Astrocyte (in vitro differentiated cells and primary cell): ENCODE results near the gene WDR86. TPM values are rescaled to one million over a fixed set of nuclear protein-coding genes. Genes with fewer than 3 reads are reported as not detected.

ENCODE experiments used
- DNase-seq: peaks from one replicate; pipeline ENCODE4 v3.0.0-alpha.2; 2010; ENCODE audit warnings: low read depth
- FAIRE-seq: peaks from 2 replicates; lab custom pipeline; 2011; peaks lifted over from hg19 to GRCh38; lab: Jason Lieb, UNC
- H2AFZ ChIP-seq: 2 replicates; pipeline ENCODE4 v1.6.0; 2012; ENCODE audit warnings: low read depth, low read length, inconsistent platforms
- H3K27ac ChIP-seq: 2 replicates; pipeline ENCODE4 v1.5.1; 2011; ENCODE audit warnings: low read depth, low read length, inconsistent platforms
- H3K27me3 ChIP-seq: 2 replicates; pipeline ENCODE4 v1.6.0; 2011; ENCODE audit warnings: low read length, inconsistent platforms; ENCODE audit not compliant: insufficient read depth
- H3K36me3 ChIP-seq: 2 replicates; pipeline ENCODE4 v1.5.1; 2011; ENCODE audit warnings: low read length, inconsistent platforms; ENCODE audit not compliant: insufficient read depth
- H3K4me1 ChIP-seq: 2 replicates; pipeline ENCODE4 v1.5.1; 2011; ENCODE audit warnings: low read length, inconsistent platforms; ENCODE audit not compliant: insufficient read depth
- H3K4me2 ChIP-seq: 2 replicates; pipeline ENCODE4 v1.6.0; 2012; ENCODE audit warnings: low read length, inconsistent platforms
- H3K4me3 ChIP-seq: 2 replicates; pipeline ENCODE4 v1.5.1; 2011; ENCODE audit warnings: low read depth, mild to moderate bottlenecking, low read length, inconsistent platforms; ENCODE audit not compliant: insufficient read depth
- H3K79me2 ChIP-seq: 2 replicates; pipeline ENCODE4 v1.6.0; 2012; ENCODE audit warnings: mild to moderate bottlenecking, low read length, inconsistent platforms; ENCODE audit not compliant: insufficient read depth
- H3K9ac ChIP-seq: 2 replicates; pipeline ENCODE4 v1.6.0; 2012; ENCODE audit warnings: mild to moderate bottlenecking, low read length, inconsistent platforms
- H3K9me3 ChIP-seq: 2 replicates; pipeline ENCODE4 v1.5.1; 2012; ENCODE audit warnings: low read depth, mild to moderate bottlenecking, low read length, inconsistent platforms; ENCODE audit not compliant: insufficient read depth
- H4K20me1 ChIP-seq: 2 replicates; pipeline ENCODE4 v1.6.0; 2012; ENCODE audit warnings: low read length, inconsistent platforms; ENCODE audit not compliant: insufficient read depth
- H3K27ac Mint-ChIP-seq: one replicate; pipeline ENCODE4 v1.8.0; 2021; ENCODE audit warnings: mild to moderate bottlenecking, mixed read lengths; ENCODE audit not compliant: unreplicated experiment
- H3K27me3 Mint-ChIP-seq: one replicate; pipeline ENCODE4 v1.8.0; 2021; ENCODE audit warnings: low read depth, mixed read lengths; ENCODE audit not compliant: unreplicated experiment
- H3K36me3 Mint-ChIP-seq: one replicate; pipeline ENCODE4 v1.8.0; 2021; ENCODE audit warnings: low read depth, mixed read lengths; ENCODE audit not compliant: unreplicated experiment
- H3K4me1 Mint-ChIP-seq: one replicate; pipeline ENCODE4 v1.8.0; 2021; ENCODE audit warnings: low read depth, mixed read lengths; ENCODE audit not compliant: unreplicated experiment
- H3K4me3 Mint-ChIP-seq: one replicate; pipeline ENCODE4 v1.8.0; 2021; ENCODE audit warnings: mild to moderate bottlenecking, moderate library complexity, mixed read lengths; ENCODE audit not compliant: unreplicated experiment
- H3K9me3 Mint-ChIP-seq: one replicate; pipeline ENCODE4 v1.8.0; 2021; ENCODE audit warnings: mild to moderate bottlenecking, mixed read lengths; ENCODE audit not compliant: unreplicated experiment
- CTCF ChIP-seq: IDR thresholded peaks from 2 replicates; pipeline ENCODE4 v1.5.1; 2011; ENCODE audit warnings: low read depth, mild to moderate bottlenecking, inconsistent platforms, low read length, moderate library complexity; ENCODE audit not compliant: insufficient read depth
- EZH2 ChIP-seq: IDR thresholded peaks from 2 replicates; pipeline ENCODE4 v1.6.1; 2012; ENCODE audit warnings: mild to moderate bottlenecking, low read length, inconsistent platforms; ENCODE audit not compliant: insufficient read depth
- total RNA-seq: library from RNA; stranded (reverse); gene quantifications from 2 replicates; pipeline ENCODE4 v1.2.1, GENCODE V29; 2021

Gene WDR86
- total RNA-seq, 1 donor from 2014 or later = 3.6 TPM

DNA sequence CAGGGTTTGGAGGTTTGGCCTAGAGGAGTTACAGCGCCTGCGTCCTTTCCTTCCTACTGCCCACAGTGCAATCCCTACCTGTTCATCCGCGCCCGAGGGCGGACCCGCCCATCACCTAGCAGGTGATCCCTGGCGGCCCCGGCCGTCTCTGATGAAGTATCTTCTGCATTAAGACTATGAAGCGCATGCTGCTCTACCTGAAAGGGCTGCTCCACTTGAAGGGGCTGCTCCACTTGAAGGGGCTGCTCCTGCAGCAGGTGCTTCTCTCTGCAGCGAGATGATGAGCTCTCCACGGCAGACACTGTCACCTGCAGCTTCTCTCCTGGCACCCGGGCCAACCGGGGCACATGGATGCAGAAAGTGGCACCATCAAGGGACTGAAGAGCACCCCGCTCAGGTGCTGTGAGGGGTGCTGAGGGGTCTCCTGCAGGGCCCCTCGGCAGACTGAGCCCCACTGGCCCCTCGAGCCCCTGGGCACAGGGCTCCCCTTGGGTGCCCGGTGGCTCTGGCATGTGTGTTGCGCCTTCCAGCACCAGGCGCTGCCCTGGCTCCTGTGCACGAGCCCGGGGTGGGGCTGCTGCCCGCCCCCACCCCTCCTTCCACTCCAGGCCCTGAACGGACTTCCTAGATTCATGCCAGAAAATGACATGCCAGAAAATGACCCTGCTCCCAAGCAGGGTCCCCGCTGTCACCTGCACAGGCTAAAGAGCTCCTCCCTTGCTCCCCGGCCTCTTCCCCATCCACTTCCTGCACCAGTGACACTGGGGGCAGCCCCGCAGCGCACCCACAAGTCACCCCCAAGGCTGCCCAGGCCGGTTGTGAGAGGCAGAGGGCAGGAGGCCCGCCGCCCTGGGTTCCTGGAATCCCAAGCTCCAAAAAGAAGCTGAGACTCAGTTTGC, 29.4 kb downstream of the WDR86 start:
- peaks cover 3% of the 10 kb centered on the region for H3K9me3 Mint-ChIP-seq
- Histone ChIP-seq H2AFZ (no peak overlapping the region), H3K4me2 (no peak overlapping the region), H3K27ac (no peak overlapping the region), H3K36me3 (no peaks in the 10 kb centered on the region), H3K27me3 (peaks cover 34% of the 10 kb centered on the region), H3K9ac (no peak overlapping the region), H3K4me1 (peaks cover 3% of the 10 kb centered on the region), H4K20me1 (peaks cover 4% of the 10 kb centered on the region), H3K4me3 (no peak overlapping the region), H3K9me3 (no peaks in the 10 kb centered on the region), H3K79me2 (no peaks in the 10 kb centered on the region)
- H3K27ac Mint-ChIP-seq = no peak overlapping the region
- H3K27me3 Mint-ChIP-seq = peaks cover 46% of the 10 kb centered on the region
- no peak for FAIRE-seq
- H3K4me3 Mint-ChIP-seq = no peak overlapping the region
- TF ChIP-seq CTCF = no peak
- peaks cover 24% of the 10 kb centered on the region for H3K36me3 Mint-ChIP-seq
- DNase-seq = no peak
- no peaks in the 10 kb centered on the region for H3K4me1 Mint-ChIP-seq

GRCh38 chr7:151379534-151380198, 30.2 kb downstream of the WDR86 start:
- Histone ChIP-seq H3K4me2 (no peak overlapping the region), H3K27me3 (peaks cover 32% of the 10 kb centered on the region), H3K36me3 (no peaks in the 10 kb centered on the region), H3K79me2 (no peaks in the 10 kb centered on the region), H3K9me3 (no peaks in the 10 kb centered on the region), H3K4me3 (no peak overlapping the region), H4K20me1 (peaks cover 4% of the 10 kb centered on the region), H2AFZ (no peak overlapping the region), H3K27ac (no peak overlapping the region), H3K9ac (no peak overlapping the region), H3K4me1 (peaks cover 3% of the 10 kb centered on the region)
- no peak overlapping the region for H3K27ac Mint-ChIP-seq
- H3K4me1 Mint-ChIP-seq = no peaks in the 10 kb centered on the region
- peaks cover 41% of the 10 kb centered on the region for H3K27me3 Mint-ChIP-seq
- H3K36me3 Mint-ChIP-seq = peaks cover 24% of the 10 kb centered on the region
- DNase-seq = no peak
- no peak for TF ChIP-seq EZH2
- TF ChIP-seq CTCF = no peak
- peaks cover 3% of the 10 kb centered on the region for H3K9me3 Mint-ChIP-seq
- H3K4me3 Mint-ChIP-seq = no peak overlapping the region
- FAIRE-seq = no peak
